Dermis microvascular lymphatic vessel endothelial cell (primary cell): ENCODE results near the gene OR2AP1. TPM values are rescaled to one million over a fixed set of nuclear protein-coding genes. Genes with fewer than 3 reads are reported as not detected.
"Not testable (repeated sequence)": the region's sequence is repeated elsewhere in the genome, so short reads cannot be mapped to it uniquely, and the experiment has no call there.

Experiments used
- DNase-seq, 2 donors: peaks; one replicate each; pipeline versions ENCODE4 v3.0.0 to v3.0.0-alpha.2; 2010; ENCODE audit warnings: low read depth in 2 of 2
- total RNA-seq: library from RNA; depleted of rRNA; stranded (reverse); fragments of >200 nt; gene quantifications from 2 replicates; pipeline ENCODE4 v1.2.1, GENCODE V29; 2014

The OR2AP1 gene
- total RNA-seq, result not detected in 2 replicates

GRCh38 chr12:55572168-55572567 is at the start of gene OR2AP1:
OR2AP1 (plus strand) TSS chr12:55572468; CDS start chr12:55574415, 1,947 bp downstream.
- no peak for DNase-seq

- not testable (repeated sequence) for DNase-seq
These were observed 24.0 kb upstream of the OR2AP1 start for GRCh38 chr12:55548235-55548634.

- DNase-seq, result no peak
These were observed 23.5 kb upstream of the OR2AP1 start for GRCh38 chr12:55548756-55549155.

GRCh38 chr12:55549302-55549701 is 23.0 kb upstream of the OR2AP1 start, which contains the start of gene OR6C4:
OR6C4 (plus strand) TSS chr12:55549602; CDS start chr12:55551227, 1,625 bp downstream.
- no peak for DNase-seq

GRCh38 chr12:55554296-55554695 is 18.0 kb upstream of the OR2AP1 start:
- DNase-seq, result no peak

- DNase-seq, result not testable (repeated sequence)
These were observed 2.2 kb upstream of the OR2AP1 start for GRCh38 chr12:55570060-55570459.

GRCh38 chr12:55570689-55571088 is 1.6 kb upstream of the OR2AP1 start:
- DNase-seq, result not testable (repeated sequence)

- DNase-seq, result no peak
These were observed 9.8 kb downstream of the OR2AP1 start for GRCh38 chr12:55582066-55582465.

GRCh38 chr12:55585817-55586216 is 13.5 kb downstream of the OR2AP1 start:
- no peak for DNase-seq

- DNase-seq, result not testable (repeated sequence)
These were observed 17.9 kb downstream of the OR2AP1 start for GRCh38 chr12:55590152-55590551.

GRCh38 chr12:55607821-55608594 is 35.7 kb downstream of the OR2AP1 start:
- DNase-seq, result no peak

- DNase-seq, result no peak
These were observed 38.3 kb downstream of the OR2AP1 start for GRCh38 chr12:55610598-55610997.

GRCh38 chr12:55612646-55613045 is 40.4 kb downstream of the OR2AP1 start:
- no peak for DNase-seq

GRCh38 chr12:55614764-55615163 is 42.5 kb downstream of the OR2AP1 start:
- DNase-seq, result no peak

GRCh38 chr12:55619354-55620138 is 47.3 kb downstream of the OR2AP1 start:
- peak; percentile 51 to 87 for DNase-seq

GRCh38 chr12:55624056-55624455 is 51.8 kb downstream of the OR2AP1 start:
- DNase-seq, result no peak

Other genes starting within 250 kb of the OR2AP1 start
- not detected in 2 replicates for gene OR6C3, start 241.7 kb upstream of the OR2AP1 start, total RNA-seq
- gene OR6C75, start 209.5 kb upstream of the OR2AP1 start, total RNA-seq, result not detected in 2 replicates
- gene OR6C65, start 171.9 kb upstream of the OR2AP1 start, total RNA-seq, result not detected in 2 replicates
- not detected in 2 replicates for gene OR6C76, start 146.2 kb upstream of the OR2AP1 start, total RNA-seq
- gene OR6C2, start 128.4 kb upstream of the OR2AP1 start, total RNA-seq, result not detected in 2 replicates
- gene OR6C70, start 102.3 kb upstream of the OR2AP1 start, total RNA-seq, result not detected in 2 replicates
- not detected in 2 replicates for gene OR6C68, start 80.1 kb upstream of the OR2AP1 start, total RNA-seq
- gene OR6C4, start 22.9 kb upstream of the OR2AP1 start, total RNA-seq, result not detected in 2 replicates
- not detected in 2 replicates for gene OR10P1, start 64.4 kb downstream of the OR2AP1 start, total RNA-seq
- gene ITGA7, start 135.4 kb downstream of the OR2AP1 start, total RNA-seq, result 0.13 and 0.26 TPM in 2 replicates
- gene BLOC1S1, start 143.6 kb downstream of the OR2AP1 start, total RNA-seq, result 56.2 and 59.9 TPM in 2 replicates
- 0.13 and 0.63 TPM in 2 replicates for gene RDH5, start 147.9 kb downstream of the OR2AP1 start, total RNA-seq
- 1,084 and 1,362 TPM in 2 replicates for gene CD63, start 156.5 kb downstream of the OR2AP1 start, total RNA-seq
- 1.3 TPM in 2 replicates for gene GDF11, start 170.7 kb downstream of the OR2AP1 start, total RNA-seq
- 58.8 and 84.7 TPM in 2 replicates for gene SARNP, start 245.3 kb downstream of the OR2AP1 start, total RNA-seq
- gene ORMDL2, start 245.6 kb downstream of the OR2AP1 start, total RNA-seq, result 25.3 and 26.2 TPM in 2 replicates